T-helper 2 cell treated with Interferon-gamma antibody and Interleukin-4, amounts not matched to agents 5 μg/mL and 100 μg/mL, for 36 hours (primary cell): Measurements from ENCODE around the gene ABCG2.
"Not testable (repeated sequence)": the region's sequence is repeated elsewhere in the genome, so short reads cannot be mapped to it uniquely, and the experiment has no call there.

Experiments
- DNase-seq: peaks from one replicate; pipeline ENCODE4 v3.0.0; 2021; ENCODE audit warnings: low spot score
- H3K27ac Mint-ChIP-seq: one replicate; pipeline ENCODE4 v1.8.0; 2021; ENCODE audit warnings: mild to moderate bottlenecking, mixed read lengths
- H3K27me3 Mint-ChIP-seq: one replicate; pipeline ENCODE4 v1.8.0; 2021; ENCODE audit warnings: low read depth, mixed read lengths
- H3K36me3 Mint-ChIP-seq: one replicate; pipeline ENCODE4 v1.8.0; 2021; ENCODE audit warnings: low read depth, mixed read lengths
- H3K4me1 Mint-ChIP-seq: one replicate; pipeline ENCODE4 v1.8.0; 2021; ENCODE audit warnings: low read depth, mixed read lengths
- H3K4me3 Mint-ChIP-seq: one replicate; pipeline ENCODE4 v1.8.0; 2022; ENCODE audit warnings: mild to moderate bottlenecking, moderate library complexity, mixed read lengths
- H3K9me3 Mint-ChIP-seq: one replicate; pipeline ENCODE4 v1.8.0; 2021; ENCODE audit warnings: mixed read lengths

The ABCG2 gene

GRCh38 chr4:88119943-88120342 is 38.5 kb downstream of the ABCG2 start:
- DNase-seq: no peak
- Mint-ChIP-seq H3K36me3 (peaks cover 6% of the 10 kb centered on the region), H3K27me3 (no peaks in the 10 kb centered on the region), H3K4me1 (no peaks in the 10 kb centered on the region), H3K9me3 (peaks cover 28% of the 10 kb centered on the region), H3K4me3 (no peak overlapping the region), H3K27ac (no peak overlapping the region)

DNA sequence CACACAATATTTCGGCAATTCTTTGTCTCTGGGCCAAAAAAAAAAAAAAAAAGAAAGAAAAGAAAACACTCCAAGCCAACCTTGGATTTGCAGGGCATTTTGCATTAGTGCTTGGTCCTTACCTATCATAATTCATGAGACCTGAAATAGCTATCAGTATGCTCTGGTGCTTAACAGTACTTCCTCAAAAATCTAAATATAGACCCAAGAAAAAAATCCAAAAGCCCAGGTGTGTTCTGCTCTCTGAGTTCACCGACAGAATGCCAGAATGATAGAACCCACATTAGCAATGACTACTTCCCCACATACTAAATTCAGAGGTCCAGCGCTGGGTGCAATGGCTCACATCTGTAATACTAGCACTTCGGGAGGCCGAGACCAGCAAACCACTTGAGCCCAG is 42.9 kb downstream of the ABCG2 start:
- Mint-ChIP-seq H3K27me3 (no peaks in the 10 kb centered on the region), H3K4me1 (no peaks in the 10 kb centered on the region), H3K9me3 (peaks cover 17% of the 10 kb centered on the region), H3K27ac (no peak overlapping the region), H3K4me3 (no peak overlapping the region), H3K36me3 (peaks cover 5% of the 10 kb centered on the region)
- no peak for DNase-seq

GRCh38 chr4:88112856-88113255 is 45.6 kb downstream of the ABCG2 start:
- H3K27me3 Mint-ChIP-seq: no peaks in the 10 kb centered on the region
- no peaks in the 10 kb centered on the region for H3K4me1 Mint-ChIP-seq
- no peak overlapping the region for H3K4me3 Mint-ChIP-seq
- H3K36me3 Mint-ChIP-seq: no peaks in the 10 kb centered on the region
- H3K9me3 Mint-ChIP-seq: no peaks in the 10 kb centered on the region
- no peak for DNase-seq
- no peak overlapping the region for H3K27ac Mint-ChIP-seq

- Mint-ChIP-seq H3K36me3 (no peaks in the 10 kb centered on the region), H3K4me3 (no peak overlapping the region), H3K9me3 (no peaks in the 10 kb centered on the region), H3K27me3 (no peaks in the 10 kb centered on the region), H3K4me1 (no peaks in the 10 kb centered on the region), H3K27ac (no peak overlapping the region)
- DNase-seq: no peak
Observed at GRCh38 chr4:88110826-88111225, 47.6 kb downstream of the ABCG2 start.

GRCh38 chr4:88109123-88109881 is 49.1 kb downstream of the ABCG2 start:
- H3K9me3 Mint-ChIP-seq: no peaks in the 10 kb centered on the region

DNA sequence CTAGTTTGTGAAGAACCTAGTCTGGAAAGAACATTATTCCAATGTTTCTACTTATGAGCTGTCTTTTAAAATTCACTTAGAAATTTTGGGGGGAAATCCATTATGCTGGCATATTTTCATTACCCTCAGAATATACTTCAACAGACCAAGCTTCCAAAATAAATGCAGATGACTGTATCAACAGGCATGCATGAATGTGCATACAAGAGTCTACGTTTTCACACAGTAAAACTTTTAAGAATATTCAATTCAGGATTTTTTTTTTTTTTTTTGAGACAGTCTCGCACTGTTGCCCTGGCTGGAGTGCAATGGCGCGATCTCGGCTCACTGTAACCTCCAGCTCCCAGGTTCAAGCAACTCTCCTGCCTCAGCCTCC is 49.7 kb downstream of the ABCG2 start:
- Mint-ChIP-seq H3K36me3 (no peaks in the 10 kb centered on the region), H3K4me1 (no peaks in the 10 kb centered on the region), H3K27ac (no peak overlapping the region), H3K27me3 (no peaks in the 10 kb centered on the region), H3K4me3 (no peak overlapping the region), H3K9me3 (no peaks in the 10 kb centered on the region)
- no peak for DNase-seq

More at GRCh38 chr4:88109123-88109881, 49.1 kb downstream of the ABCG2 start:
- Mint-ChIP-seq H3K27ac (no peak overlapping the region), H3K4me1 (no peaks in the 10 kb centered on the region), H3K27me3 (no peaks in the 10 kb centered on the region), H3K4me3 (no peak overlapping the region), H3K36me3 (no peaks in the 10 kb centered on the region)
- no peak for DNase-seq

GRCh38 chr4:88108108-88108465 is 50.4 kb downstream of the ABCG2 start:
- H3K4me1 Mint-ChIP-seq, H3K27me3 Mint-ChIP-seq, H3K27ac Mint-ChIP-seq, H3K9me3 Mint-ChIP-seq, H3K4me3 Mint-ChIP-seq, DNase-seq, H3K36me3 Mint-ChIP-seq: not testable (repeated sequence)

DNA sequence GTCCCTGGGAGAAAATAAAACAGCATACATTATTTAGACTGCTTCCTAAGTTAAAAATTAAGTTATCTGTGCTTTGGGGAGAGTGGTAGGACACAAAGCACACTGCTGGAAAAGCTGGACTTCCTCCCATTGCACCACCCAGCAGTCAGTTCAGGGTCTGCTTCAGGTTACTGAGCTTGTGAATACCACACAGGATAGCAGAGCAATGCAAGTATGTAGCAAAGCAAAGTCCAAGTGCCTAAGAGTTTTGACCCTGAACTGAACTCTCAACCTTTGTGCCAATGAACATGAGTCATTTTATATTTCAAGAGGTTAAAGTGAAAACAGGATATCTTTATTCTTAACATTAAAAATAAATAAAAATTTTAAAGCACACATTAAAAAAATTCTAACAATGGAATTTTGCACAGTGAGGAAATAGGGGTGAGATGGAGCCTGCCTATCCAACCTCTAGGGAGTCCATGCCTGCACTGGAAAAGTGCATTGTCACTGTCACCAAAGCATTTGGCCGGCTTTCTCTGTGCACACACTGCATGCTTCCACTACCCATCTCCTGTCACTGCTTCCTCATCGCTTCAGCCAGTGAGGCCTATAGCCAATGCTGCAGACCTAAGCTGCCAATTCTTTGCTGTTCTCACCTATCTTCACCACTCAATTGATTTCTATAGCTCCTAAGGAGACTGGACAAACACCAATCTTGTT is 50.9 kb downstream of the ABCG2 start:
- Mint-ChIP-seq H3K4me1 (no peaks in the 10 kb centered on the region), H3K4me3 (no peak overlapping the region), H3K9me3 (no peaks in the 10 kb centered on the region), H3K27me3 (no peaks in the 10 kb centered on the region), H3K36me3 (no peaks in the 10 kb centered on the region), H3K27ac (no peak overlapping the region)
- no peak for DNase-seq

DNA sequence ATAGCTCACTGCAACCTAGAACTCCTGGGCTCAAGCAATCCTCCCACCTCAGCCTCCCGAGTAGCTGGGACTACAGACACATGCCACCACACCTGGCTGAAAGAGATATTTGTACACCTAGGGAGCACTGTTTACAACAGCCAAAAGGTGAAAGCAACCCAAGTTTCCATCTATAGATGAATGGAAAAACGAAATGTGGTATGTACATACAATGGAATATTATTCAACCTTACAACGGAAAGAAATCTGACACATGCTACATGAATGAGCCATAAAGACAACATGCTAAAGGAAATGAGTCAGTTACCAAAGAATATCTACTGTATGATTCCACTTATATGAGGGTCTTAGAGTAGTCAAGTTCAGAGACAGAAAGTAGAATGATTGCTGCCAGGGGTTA is 52.2 kb downstream of the ABCG2 start:
- Mint-ChIP-seq H3K4me1 (no peaks in the 10 kb centered on the region), H3K9me3 (no peaks in the 10 kb centered on the region), H3K27me3 (no peaks in the 10 kb centered on the region), H3K27ac (no peak overlapping the region), H3K4me3 (no peak overlapping the region), H3K36me3 (no peaks in the 10 kb centered on the region)
- DNase-seq: no peak

- Mint-ChIP-seq H3K27ac (no peak overlapping the region), H3K4me3 (no peak overlapping the region), H3K4me1 (no peaks in the 10 kb centered on the region), H3K36me3 (no peaks in the 10 kb centered on the region), H3K27me3 (no peaks in the 10 kb centered on the region), H3K9me3 (no peaks in the 10 kb centered on the region)
- no peak for DNase-seq
Observed at GRCh38 chr4:88104902-88105610, 53.4 kb downstream of the ABCG2 start.

DNA sequence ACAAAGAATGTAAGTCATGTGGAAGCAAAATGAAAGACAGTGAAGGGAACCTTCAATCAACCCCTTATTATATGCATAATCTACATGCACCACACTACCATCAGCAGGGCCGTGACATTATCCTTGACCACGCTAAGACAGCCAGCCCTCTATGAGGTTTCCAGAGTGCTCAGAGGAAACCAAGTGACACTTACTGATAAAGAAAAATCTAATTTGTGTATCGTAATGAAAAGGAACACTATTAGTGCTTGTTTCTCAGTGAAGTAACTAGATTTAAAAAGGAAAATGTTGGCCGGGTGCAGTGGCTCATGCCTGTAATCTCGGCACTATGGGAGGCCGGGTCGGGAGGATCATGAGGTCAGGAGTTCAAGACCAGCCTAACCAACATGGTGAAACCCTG is 56.4 kb downstream of the ABCG2 start:
- Mint-ChIP-seq H3K27ac (no peak overlapping the region), H3K9me3 (no peaks in the 10 kb centered on the region), H3K36me3 (no peaks in the 10 kb centered on the region), H3K4me1 (no peaks in the 10 kb centered on the region), H3K27me3 (peaks cover 4% of the 10 kb centered on the region), H3K4me3 (no peak overlapping the region)
- DNase-seq: no peak

DNA sequence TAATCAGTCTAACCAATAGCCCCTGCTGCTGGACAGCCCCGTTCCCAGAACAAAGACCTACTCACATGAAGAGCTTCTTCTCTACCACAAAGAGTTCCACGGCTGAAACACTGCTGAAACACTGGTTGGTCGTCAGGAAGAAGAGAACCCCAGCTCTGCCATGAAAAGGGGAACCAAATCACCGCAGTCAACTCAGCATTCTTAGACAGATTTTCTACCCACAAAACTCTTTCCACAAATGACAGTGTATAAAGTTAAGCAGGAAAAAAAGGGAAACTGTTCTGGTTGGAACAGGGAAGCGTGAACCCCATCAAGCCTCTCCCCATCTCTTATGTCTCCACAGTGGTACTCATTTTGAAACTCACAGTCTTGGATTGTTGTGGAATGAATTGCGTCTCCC is 57.3 kb downstream of the ABCG2 start:
- Mint-ChIP-seq H3K27me3 (peaks cover 4% of the 10 kb centered on the region), H3K4me3 (no peak overlapping the region), H3K36me3 (no peaks in the 10 kb centered on the region), H3K27ac (no peak overlapping the region), H3K4me1 (no peaks in the 10 kb centered on the region), H3K9me3 (no peaks in the 10 kb centered on the region)
- no peak for DNase-seq

DNA sequence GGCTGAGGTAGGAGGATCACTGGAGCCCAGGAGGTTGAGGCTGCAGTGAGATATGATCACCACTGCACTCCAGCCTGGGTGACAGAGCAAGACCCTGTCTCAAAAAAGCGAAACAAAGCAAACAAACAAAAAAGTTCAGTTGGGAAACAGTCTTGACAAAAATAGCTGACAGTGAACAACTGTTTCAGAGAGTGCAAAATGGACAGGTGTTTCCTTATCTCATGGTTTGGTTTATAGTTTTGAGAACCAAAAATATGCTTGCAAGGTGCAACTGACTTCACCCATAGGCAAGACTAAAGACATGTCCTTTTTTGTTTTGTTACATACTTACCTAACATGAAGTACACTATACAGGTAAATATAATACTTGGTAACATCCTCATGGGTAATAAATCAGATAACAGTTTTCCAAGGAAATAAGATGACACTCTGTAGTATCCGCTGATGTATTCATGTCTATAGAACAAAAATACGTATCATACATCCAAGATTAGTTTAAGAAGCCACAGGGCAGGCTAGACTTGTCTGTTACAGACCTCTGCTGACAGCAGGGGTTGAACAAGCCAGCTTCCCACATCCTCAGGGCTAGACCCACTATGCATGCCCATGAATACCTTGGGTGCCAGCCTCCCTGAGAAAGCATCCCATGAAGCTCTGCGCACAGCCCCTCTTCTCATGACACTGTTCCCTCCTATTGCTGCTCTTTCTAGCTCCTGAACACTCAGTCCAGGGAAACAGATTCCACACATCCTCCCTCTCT is 59.3 kb downstream of the ABCG2 start:
- no peak overlapping the region for H3K4me3 Mint-ChIP-seq
- DNase-seq: no peak
- H3K9me3 Mint-ChIP-seq: no peaks in the 10 kb centered on the region
- peaks cover 4% of the 10 kb centered on the region for H3K27me3 Mint-ChIP-seq
- H3K4me1 Mint-ChIP-seq: no peaks in the 10 kb centered on the region
- no peak overlapping the region for H3K27ac Mint-ChIP-seq
- H3K36me3 Mint-ChIP-seq: no peaks in the 10 kb centered on the region

DNA sequence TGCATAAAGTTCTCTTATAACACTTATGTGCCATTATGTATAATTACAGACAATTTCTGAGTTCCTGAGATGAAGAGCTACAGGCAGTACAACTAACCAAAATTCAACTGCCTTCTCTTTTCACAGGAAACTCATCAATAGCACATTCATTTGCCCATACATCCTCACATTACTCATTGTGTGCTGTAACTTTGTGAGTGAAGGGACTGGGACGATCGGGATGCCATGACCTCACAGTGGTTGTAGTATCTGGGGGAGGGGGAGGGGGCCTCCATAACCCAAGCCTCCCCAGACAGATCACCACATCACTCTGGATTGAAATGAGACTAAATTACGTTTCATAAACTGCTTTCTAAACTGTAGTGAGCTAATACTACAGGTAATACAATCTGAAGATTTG is 60.7 kb downstream of the ABCG2 start:
- no peaks in the 10 kb centered on the region for H3K36me3 Mint-ChIP-seq
- H3K9me3 Mint-ChIP-seq: no peaks in the 10 kb centered on the region
- no peak overlapping the region for H3K27ac Mint-ChIP-seq
- DNase-seq: no peak
- no peaks in the 10 kb centered on the region for H3K4me1 Mint-ChIP-seq
- H3K4me3 Mint-ChIP-seq: no peak overlapping the region
- H3K27me3 Mint-ChIP-seq: peaks cover 4% of the 10 kb centered on the region
